HepG2 (cell line): ENCODE data around the gene TRANK1. TPM values are rescaled to one million over a fixed set of nuclear protein-coding genes. Genes with fewer than 3 reads are reported as not detected.

Source experiments
- CENPT ChIP-seq: sonication (generic); formaldehyde crosslinking; IDR thresholded peaks from 2 replicates; pipeline ENCODE4 v1.8.0; 2022; ENCODE audit warnings: low read depth, mild to moderate bottlenecking, moderate library complexity, missing genetic modification reagents
- CREB3 ChIP-seq: sonication (generic); formaldehyde crosslinking; IDR thresholded peaks from 2 replicates; pipeline ENCODE4 v1.5.0; 2020; ENCODE audit warnings: missing genetic modification reagents
- GATAD1 ChIP-seq: IDR thresholded peaks from 2 replicates; pipeline ENCODE4 v1.6.1; 2016; ENCODE audit warnings: missing genetic modification reagents, missing compliant biosample characterization
- GATAD2A ChIP-seq: IDR thresholded peaks from 2 replicates; pipeline ENCODE4 v1.6.1; 2016
- HCFC1 ChIP-seq: fragments of 150-350 bp; IDR thresholded peaks from 2 replicates; pipeline ENCODE4 v1.6.1; 2014; ENCODE audit warnings: low read depth, low read length
- HMGA1 ChIP-seq: sonication (generic); formaldehyde crosslinking; conservative IDR thresholded peaks from 2 replicates; pipeline ENCODE4 v1.4.0; 2020; ENCODE audit warnings: missing genetic modification reagents
- KLF15 ChIP-seq: sonication (generic); formaldehyde crosslinking; IDR thresholded peaks from 2 replicates; pipeline ENCODE4 v1.8.1; 2023; ENCODE audit warnings: borderline replicate concordance, mild to moderate bottlenecking, inconsistent platforms, missing genetic modification reagents, mixed read lengths
- MIXL1 ChIP-seq: IDR thresholded peaks from 2 replicates; pipeline ENCODE4 v1.6.1; 2016
- PLRG1 ChIP-seq: fragments of 450-650 bp; conservative IDR thresholded peaks from 2 replicates; pipeline ENCODE4 v1.6.1; 2016
- POLR2G ChIP-seq: fragments of 200-400 bp; formaldehyde crosslinking; IDR thresholded peaks from 2 replicates; pipeline ENCODE4 v1.6.1; 2018; ENCODE audit warnings: mild to moderate bottlenecking, low read depth, low read length, moderate library complexity
- PTBP1 ChIP-seq: fragments of 200-400 bp; formaldehyde crosslinking; IDR thresholded peaks from 2 replicates; pipeline ENCODE4 v1.6.1; 2018; ENCODE audit warnings: low read length, low read depth; ENCODE audit not compliant: poor library complexity, severe bottlenecking
- RARA ChIP-seq: IDR thresholded peaks from 2 replicates; pipeline ENCODE4 v1.6.1; 2016; ENCODE audit warnings: missing genetic modification reagents, missing compliant biosample characterization
- SIX1 ChIP-seq: sonication (generic); formaldehyde crosslinking; IDR thresholded peaks from 2 replicates; pipeline ENCODE4 v1.4.0; 2020; ENCODE audit warnings: missing genetic modification reagents, borderline replicate concordance
- SNRNP70 ChIP-seq: fragments of 200-400 bp; formaldehyde crosslinking; IDR thresholded peaks from 2 replicates; pipeline ENCODE4 v1.6.1; 2017; ENCODE audit warnings: mild to moderate bottlenecking, low read depth, low read length, moderate library complexity
- TBP ChIP-seq: sonication (generic); formaldehyde crosslinking; IDR thresholded peaks from 2 replicates; pipeline ENCODE4 v1.5.0; 2020; ENCODE audit warnings: missing genetic modification reagents
- WIZ ChIP-seq: sonication (generic); formaldehyde crosslinking; IDR thresholded peaks from 2 replicates; pipeline ENCODE4 v1.5.1; 2020; ENCODE audit warnings: mild to moderate bottlenecking, missing genetic modification reagents
- ZBTB7B ChIP-seq: sonication (generic); formaldehyde crosslinking; IDR thresholded peaks from 2 replicates; pipeline ENCODE4 v1.4.0; 2020; ENCODE audit warnings: missing genetic modification reagents
- ZNF124 ChIP-seq: sonication (generic); formaldehyde crosslinking; IDR thresholded peaks from 2 replicates; pipeline ENCODE4 v1.4.0; 2020; ENCODE audit warnings: missing genetic modification reagents
- ZNF567 ChIP-seq: sonication (generic); formaldehyde crosslinking; IDR thresholded peaks from 2 replicates; pipeline ENCODE4 v1.8.1; 2023; ENCODE audit warnings: mild to moderate bottlenecking, missing genetic modification reagents, borderline replicate concordance
- ZNF576 ChIP-seq: sonication (generic); formaldehyde crosslinking; IDR thresholded peaks from 2 replicates; pipeline ENCODE4 v1.4.0; 2020; ENCODE audit warnings: mild to moderate bottlenecking, missing genetic modification reagents
- ZNF773 ChIP-seq: sonication (generic); formaldehyde crosslinking; IDR thresholded peaks from 2 replicates; pipeline ENCODE4 v1.4.0; 2020; ENCODE audit warnings: missing genetic modification reagents, borderline replicate concordance
- ZNF850 ChIP-seq: sonication (generic); formaldehyde crosslinking; conservative IDR thresholded peaks from 2 replicates; pipeline ENCODE4 v1.9.0; 2021; ENCODE audit warnings: mild to moderate bottlenecking, missing genetic modification reagents
- polyA plus RNA-seq, 8 experiments: library from polyadenylated mRNA; depleted of rRNA in 3 of 8; stranded (reverse) in 7 of 8; unstranded in 1 of 8; fragments of >200 nt; fragmentation: Illumina TruSeq in 4 of 8; extraction: Trizol in 4 of 8; gene quantifications; 2 replicates each; pipeline versions ENCODE4 v1.2.1 to v1.2.3, GENCODE V29; 2011 to 2016; ENCODE audit warnings: low read depth in 4 of 8, missing spikeins in 1 of 8, mixed read lengths in 1 of 8; ENCODE audit not compliant: insufficient read depth in 1 of 8
- total RNA-seq, 5 experiments: library from RNA; depleted of rRNA; stranded (reverse); fragments of >200 nt; fragmentation: Illumina TruSeq; extraction: Trizol; gene quantifications; 2 replicates each; pipeline ENCODE4 v1.2.3, GENCODE V29; 2016; ENCODE audit warnings: low read depth in 1 of 5
- TF ChIP-seq, protein P1 (sequence below): sonication (generic); formaldehyde crosslinking; IDR thresholded peaks from 2 replicates; pipeline ENCODE4 v1.5.0; 2020; ENCODE audit warnings: mild to moderate bottlenecking, missing genetic modification reagents, borderline replicate concordance
- TF ChIP-seq, protein P2 (sequence below): sonication (generic); formaldehyde crosslinking; IDR thresholded peaks from 2 replicates; pipeline ENCODE4 v1.5.0; 2020; ENCODE audit warnings: mild to moderate bottlenecking, missing genetic modification reagents

The TRANK1 gene
- total and polyA plus RNA-seq, 2 of the 13 experiments (the other 11 are each of a cell fraction or from before 2014, with no cell fraction given): 0.13 to 0.32 TPM

DNA sequence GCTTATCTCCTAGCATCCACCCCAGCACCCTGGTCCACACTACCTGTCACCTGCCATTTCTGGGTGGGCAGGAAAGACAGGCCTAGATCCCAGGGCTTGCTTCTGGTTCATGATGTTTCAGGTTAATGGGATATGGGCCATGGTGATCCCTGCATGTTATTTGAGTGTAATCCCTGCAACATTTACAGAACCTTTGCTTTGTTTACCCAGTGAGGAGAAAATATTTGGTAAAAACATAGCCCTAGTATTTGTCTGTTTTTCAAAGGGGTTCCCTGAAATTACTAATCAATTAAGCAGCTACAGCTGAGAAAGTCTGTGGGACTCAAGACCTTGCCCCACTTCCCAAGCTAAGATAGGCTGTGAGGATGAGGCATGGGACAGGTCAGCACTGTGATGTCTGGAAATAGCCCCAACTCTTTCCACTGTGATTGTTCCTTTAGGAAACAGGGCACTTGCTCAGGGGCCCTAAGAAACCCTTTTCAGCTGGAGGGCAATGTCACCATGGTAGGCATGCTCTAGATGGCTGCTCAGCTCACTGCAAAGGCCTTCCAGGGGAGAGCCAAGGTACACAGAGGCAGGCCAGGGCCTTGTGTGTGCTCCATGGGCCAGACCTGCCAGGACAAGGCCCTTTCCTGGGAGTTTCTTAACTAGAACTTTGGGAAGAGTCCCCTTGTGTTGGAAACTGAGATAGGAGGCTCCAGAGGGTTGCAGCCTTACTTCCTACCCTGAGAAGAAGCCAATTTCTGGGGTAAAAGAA lies 11.1 kb downstream of the TRANK1 start (continued):
- TF ChIP-seq KLF15 (CRISPR knock-in tag) (no peak), HCFC1 (no peak), CENPT (CRISPR knock-in tag) (no peak), WIZ (CRISPR knock-in tag) (no peak), MIXL1 (peak; percentile 28; the same call in 1 of the 2 replicates), ZBTB7B (CRISPR knock-in tag) (no peak), SNRNP70 (no peak), ZNF124 (CRISPR knock-in tag) (no peak), ZNF567 (CRISPR knock-in tag) (no peak), GATAD1 (CRISPR knock-in tag) (no peak), HMGA1 (CRISPR knock-in tag) (no peak), ZNF773 (CRISPR knock-in tag) (no peak), PTBP1 (no peak), GATAD2A (CRISPR knock-in tag) (0 out of 2 replicates have a peak, but pooled peaks have one; percentile 21), SIX1 (CRISPR knock-in tag) (no peak), POLR2G (no peak), ZNF850 (no peak), TBP (CRISPR knock-in tag) (no peak), PLRG1 (no peak), RARA (0 out of 2 replicates have a peak, but pooled peaks have one; percentile 24), CREB3 (CRISPR knock-in tag) (no peak), ZNF576 (CRISPR knock-in tag) (no peak)
- TF ChIP-seq, protein P1, sequence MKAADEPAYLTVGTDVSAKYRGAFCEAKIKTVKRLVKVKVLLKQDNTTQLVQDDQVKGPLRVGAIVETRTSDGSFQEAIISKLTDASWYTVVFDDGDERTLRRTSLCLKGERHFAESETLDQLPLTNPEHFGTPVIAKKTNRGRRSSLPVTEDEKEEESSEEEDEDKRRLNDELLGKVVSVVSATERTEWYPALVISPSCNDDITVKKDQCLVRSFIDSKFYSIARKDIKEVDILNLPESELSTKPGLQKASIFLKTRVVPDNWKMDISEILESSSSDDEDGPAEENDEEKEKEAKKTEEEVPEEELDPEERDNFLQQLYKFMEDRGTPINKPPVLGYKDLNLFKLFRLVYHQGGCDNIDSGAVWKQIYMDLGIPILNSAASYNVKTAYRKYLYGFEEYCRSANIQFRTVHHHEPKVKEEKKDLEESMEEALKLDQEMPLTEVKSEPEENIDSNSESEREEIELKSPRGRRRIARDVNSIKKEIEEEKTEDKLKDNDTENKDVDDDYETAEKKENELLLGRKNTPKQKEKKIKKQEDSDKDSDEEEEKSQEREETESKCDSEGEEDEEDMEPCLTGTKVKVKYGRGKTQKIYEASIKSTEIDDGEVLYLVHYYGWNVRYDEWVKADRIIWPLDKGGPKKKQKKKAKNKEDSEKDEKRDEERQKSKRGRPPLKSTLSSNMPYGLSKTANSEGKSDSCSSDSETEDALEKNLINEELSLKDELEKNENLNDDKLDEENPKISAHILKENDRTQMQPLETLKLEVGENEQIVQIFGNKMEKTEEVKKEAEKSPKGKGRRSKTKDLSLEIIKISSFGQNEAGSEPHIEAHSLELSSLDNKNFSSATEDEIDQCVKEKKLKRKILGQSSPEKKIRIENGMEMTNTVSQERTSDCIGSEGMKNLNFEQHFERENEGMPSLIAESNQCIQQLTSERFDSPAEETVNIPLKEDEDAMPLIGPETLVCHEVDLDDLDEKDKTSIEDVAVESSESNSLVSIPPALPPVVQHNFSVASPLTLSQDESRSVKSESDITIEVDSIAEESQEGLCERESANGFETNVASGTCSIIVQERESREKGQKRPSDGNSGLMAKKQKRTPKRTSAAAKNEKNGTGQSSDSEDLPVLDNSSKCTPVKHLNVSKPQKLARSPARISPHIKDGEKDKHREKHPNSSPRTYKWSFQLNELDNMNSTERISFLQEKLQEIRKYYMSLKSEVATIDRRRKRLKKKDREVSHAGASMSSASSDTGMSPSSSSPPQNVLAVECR (CRISPR knock-in tag): no peak
- TF ChIP-seq, protein P2, sequence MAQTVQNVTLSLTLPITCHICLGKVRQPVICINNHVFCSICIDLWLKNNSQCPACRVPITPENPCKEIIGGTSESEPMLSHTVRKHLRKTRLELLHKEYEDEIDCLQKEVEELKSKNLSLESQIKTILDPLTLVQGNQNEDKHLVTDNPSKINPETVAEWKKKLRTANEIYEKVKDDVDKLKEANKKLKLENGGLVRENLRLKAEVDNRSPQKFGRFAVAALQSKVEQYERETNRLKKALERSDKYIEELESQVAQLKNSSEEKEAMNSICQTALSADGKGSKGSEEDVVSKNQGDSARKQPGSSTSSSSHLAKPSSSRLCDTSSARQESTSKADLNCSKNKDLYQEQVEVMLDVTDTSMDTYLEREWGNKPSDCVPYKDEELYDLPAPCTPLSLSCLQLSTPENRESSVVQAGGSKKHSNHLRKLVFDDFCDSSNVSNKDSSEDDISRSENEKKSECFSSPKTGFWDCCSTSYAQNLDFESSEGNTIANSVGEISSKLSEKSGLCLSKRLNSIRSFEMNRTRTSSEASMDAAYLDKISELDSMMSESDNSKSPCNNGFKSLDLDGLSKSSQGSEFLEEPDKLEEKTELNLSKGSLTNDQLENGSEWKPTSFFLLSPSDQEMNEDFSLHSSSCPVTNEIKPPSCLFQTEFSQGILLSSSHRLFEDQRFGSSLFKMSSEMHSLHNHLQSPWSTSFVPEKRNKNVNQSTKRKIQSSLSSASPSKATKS: no peak
